A549 treated with DMSO at 1 μM for 4 hours (cell line): Measurements from ENCODE around the gene ZNF687. TPM values are rescaled to one million over a fixed set of nuclear protein-coding genes. Genes with fewer than 3 reads are reported as not detected.

Experiments used
- total RNA-seq: library from RNA; stranded (reverse); fragments of 200-300 nt; extraction: Qiagen RNA extraction; gene quantifications from 5 replicates; pipeline ENCODE4 v1.2.3, GENCODE V29; 2022; ENCODE audit warnings: low read depth

Gene ZNF687
- total RNA-seq: 14.3 to 17.0 TPM (median 14.8 TPM) in 5 replicates

GRCh38 chr1:151281969-151282882 lies at the start of gene ZNF687:
TSS of gene ZNF687 (plus strand) at chr1:151282299. CDS start at chr1:151286292, 3,993 bp downstream.

GRCh38 chr1:151254217-151255213 lies 27.6 kb upstream of the ZNF687 start, which contains the start of gene PSMD4:
TSS of gene PSMD4 (plus strand) at chr1:151254734. CDS start at chr1:151254783, 49 bp downstream.

GRCh38 chr1:151327223-151327902 lies 45.3 kb downstream of the ZNF687 start, which contains the start of gene PI4KB:
TSS of gene PI4KB (minus strand) at chr1:151327416. CDS start at chr1:151316481, 10,935 bp downstream.

Other genes with a start within 250 kb of the ZNF687 start
- 0.08 to 0.18 TPM (median 0.11 TPM) in 4 of 5 replicates, not detected in the other for gene BNIPL, start 245.7 kb upstream of the ZNF687 start, total RNA-seq
- gene C1orf56, start 234.5 kb upstream of the ZNF687 start, total RNA-seq: 6.4 to 7.6 TPM (median 7.1 TPM) in 5 replicates
- gene CDC42SE1, start 222.7 kb upstream of the ZNF687 start, total RNA-seq: 72.0 to 83.5 TPM (median 79.6 TPM) in 5 replicates
- gene MLLT11, start 221.9 kb upstream of the ZNF687 start, total RNA-seq: 15.9 to 20.3 TPM (median 18.8 TPM) in 5 replicates
- gene GABPB2, start 211.5 kb upstream of the ZNF687 start, total RNA-seq: 2.3 to 4.7 TPM (median 3.7 TPM) in 5 replicates
- 0.72 to 2.0 TPM (median 1.4 TPM) in 5 replicates for gene SEMA6C, start 135.7 kb upstream of the ZNF687 start, total RNA-seq
- not detected in 5 replicates for gene TNFAIP8L2, start 125.7 kb upstream of the ZNF687 start, total RNA-seq
- gene LYSMD1, start 116.4 kb upstream of the ZNF687 start, total RNA-seq: 5.2 to 7.2 TPM (median 6.5 TPM) in 5 replicates
- 41.8 to 46.9 TPM (median 46.7 TPM) in 5 replicates for gene SCNM1, start 116.2 kb upstream of the ZNF687 start, total RNA-seq
- 0.25 to 0.44 TPM (median 0.33 TPM) in 4 of 5 replicates, not detected in the other for gene TMOD4, start 106.3 kb upstream of the ZNF687 start, total RNA-seq
- gene VPS72, start 92.1 kb upstream of the ZNF687 start, total RNA-seq: 44.2 to 71.7 TPM (median 45.2 TPM) in 5 replicates
- 43.6 to 69.2 TPM (median 48.2 TPM) in 5 replicates for gene PIP5K1A, start 83.7 kb upstream of the ZNF687 start, total RNA-seq
- 173 to 200 TPM (median 195 TPM) in 5 replicates for gene PSMD4, start 27.6 kb upstream of the ZNF687 start, total RNA-seq
- gene PI4KB, start 45.1 kb downstream of the ZNF687 start, total RNA-seq: 25.1 to 32.4 TPM (median 30.0 TPM) in 5 replicates
- 27.6 to 30.8 TPM (median 29.7 TPM) in 5 replicates for gene RFX5, start 65.0 kb downstream of the ZNF687 start, total RNA-seq
- gene SELENBP1, start 90.4 kb downstream of the ZNF687 start, total RNA-seq: 5.8 to 6.2 TPM (median 5.8 TPM) in 5 replicates
- 376 to 425 TPM (median 399 TPM) in 5 replicates for gene PSMB4, start 117.3 kb downstream of the ZNF687 start, total RNA-seq
- 21.4 to 24.5 TPM (median 22.2 TPM) in 5 replicates for gene POGZ, start 177.2 kb downstream of the ZNF687 start, total RNA-seq
- gene CGN, start 229.1 kb downstream of the ZNF687 start, total RNA-seq: 1.2 to 1.5 TPM (median 1.3 TPM) in 5 replicates